Activated naive CD8-positive, alpha-beta T cell treated with anti-CD3 and anti-CD28 coated beads, Interleukin-2, amount 50 U/mL, for 24 hours (primary cell): ENCODE data around the gene OBSCN.
A peak's percentile ranks its signal among the peaks of the same experiment; 100 is the strongest.

Experiments used
- ATAC-seq: fragments of 150-1000 bp; cut with Tn5 transposase; one replicate; pipeline ENCODE4 v1.10.0; 2021
- DNase-seq: peaks from one replicate; pipeline ENCODE4 v3.0.0; 2021
- H3K27ac Mint-ChIP-seq: one replicate; pipeline ENCODE4 v1.8.0; 2021; ENCODE audit warnings: mild to moderate bottlenecking, mixed read lengths
- H3K27me3 Mint-ChIP-seq: one replicate; pipeline ENCODE4 v1.8.0; 2021; ENCODE audit warnings: mixed read lengths
- H3K36me3 Mint-ChIP-seq: one replicate; pipeline ENCODE4 v1.8.0; 2021; ENCODE audit warnings: low read depth, mixed read lengths
- H3K4me1 Mint-ChIP-seq: one replicate; pipeline ENCODE4 v1.8.0; 2021; ENCODE audit warnings: mixed read lengths
- H3K4me3 Mint-ChIP-seq: one replicate; pipeline ENCODE4 v1.8.0; 2021; ENCODE audit warnings: mild to moderate bottlenecking, moderate library complexity, mixed read lengths
- H3K9me3 Mint-ChIP-seq: one replicate; pipeline ENCODE4 v1.8.0; 2021; ENCODE audit warnings: mixed read lengths

OBSCN gene

GRCh38 chr1:228352677-228353481 lies 145.0 kb downstream of the OBSCN start:
- Mint-ChIP-seq H3K27me3 (no peaks in the 10 kb centered on the region), H3K9me3 (no peaks in the 10 kb centered on the region), H3K4me1 (no peaks in the 10 kb centered on the region), H3K36me3 (no peaks in the 10 kb centered on the region), H3K27ac (no peak overlapping the region), H3K4me3 (no peak overlapping the region)
- no peak for DNase-seq
- no peak for ATAC-seq

- Mint-ChIP-seq H3K27me3 (no peaks in the 10 kb centered on the region), H3K27ac (no peak overlapping the region), H3K4me1 (no peaks in the 10 kb centered on the region), H3K36me3 (no peaks in the 10 kb centered on the region), H3K4me3 (no peak overlapping the region), H3K9me3 (no peaks in the 10 kb centered on the region)
- ATAC-seq (no peak), DNase-seq (no peak)
Measured at GRCh38 chr1:228353601-228354371, 145.9 kb downstream of the OBSCN start.

- H3K27me3 Mint-ChIP-seq: no peaks in the 10 kb centered on the region
- no peak for DNase-seq
- no peaks in the 10 kb centered on the region for H3K9me3 Mint-ChIP-seq
- no peaks in the 10 kb centered on the region for H3K4me1 Mint-ChIP-seq
- H3K27ac Mint-ChIP-seq: no peak overlapping the region
- no peak for ATAC-seq
- H3K36me3 Mint-ChIP-seq: no peaks in the 10 kb centered on the region
- H3K4me3 Mint-ChIP-seq: no peak overlapping the region
Measured at GRCh38 chr1:228354390-228355320, 146.8 kb downstream of the OBSCN start.

- DNase-seq: no peak
- no peaks in the 10 kb centered on the region for H3K9me3 Mint-ChIP-seq
- no peak overlapping the region for H3K27ac Mint-ChIP-seq
- no peak for ATAC-seq
- no peak overlapping the region for H3K4me3 Mint-ChIP-seq
- H3K36me3 Mint-ChIP-seq: no peaks in the 10 kb centered on the region
- H3K4me1 Mint-ChIP-seq: no peaks in the 10 kb centered on the region
- H3K27me3 Mint-ChIP-seq: no peaks in the 10 kb centered on the region
Measured at GRCh38 chr1:228356897-228357680, 149.2 kb downstream of the OBSCN start.

GRCh38 chr1:228358039-228358763 lies 150.4 kb downstream of the OBSCN start:
- peak overlapping the region; percentile 19 for H3K27ac Mint-ChIP-seq

GRCh38 chr1:228358764-228359612 lies 151.1 kb downstream of the OBSCN start:
- Mint-ChIP-seq H3K4me1 (no peaks in the 10 kb centered on the region), H3K36me3 (no peaks in the 10 kb centered on the region), H3K4me3 (no peak overlapping the region)

More at GRCh38 chr1:228358039-228358763, 150.4 kb downstream of the OBSCN start:
- no peaks in the 10 kb centered on the region for H3K27me3 Mint-ChIP-seq
- DNase-seq (no peak), ATAC-seq (peak; percentile 17)
- no peaks in the 10 kb centered on the region for H3K9me3 Mint-ChIP-seq
- no peaks in the 10 kb centered on the region for H3K36me3 Mint-ChIP-seq
- no peak overlapping the region for H3K4me3 Mint-ChIP-seq
- H3K4me1 Mint-ChIP-seq: no peaks in the 10 kb centered on the region

GRCh38 chr1:228359613-228360532 lies 152.0 kb downstream of the OBSCN start:
- Mint-ChIP-seq H3K4me1 (no peaks in the 10 kb centered on the region), H3K4me3 (no peak overlapping the region), H3K27me3 (no peaks in the 10 kb centered on the region), H3K27ac (no peak overlapping the region), H3K9me3 (no peaks in the 10 kb centered on the region), H3K36me3 (no peaks in the 10 kb centered on the region)
- no peak for ATAC-seq
- DNase-seq: no peak

More at GRCh38 chr1:228358764-228359612, 151.1 kb downstream of the OBSCN start:
- H3K27ac Mint-ChIP-seq: no peak overlapping the region
- no peaks in the 10 kb centered on the region for H3K27me3 Mint-ChIP-seq
- DNase-seq: no peak
- peak; percentile 2 for ATAC-seq
- no peaks in the 10 kb centered on the region for H3K9me3 Mint-ChIP-seq

GRCh38 chr1:228360533-228361313 lies 152.9 kb downstream of the OBSCN start:
- Mint-ChIP-seq H3K4me3 (no peak overlapping the region), H3K27ac (no peak overlapping the region), H3K27me3 (no peaks in the 10 kb centered on the region), H3K36me3 (no peaks in the 10 kb centered on the region), H3K4me1 (no peaks in the 10 kb centered on the region), H3K9me3 (no peaks in the 10 kb centered on the region)
- no peak for DNase-seq
- ATAC-seq: peak; percentile 5

- H3K36me3 Mint-ChIP-seq: no peaks in the 10 kb centered on the region
- no peak overlapping the region for H3K27ac Mint-ChIP-seq
- ATAC-seq (no peak), DNase-seq (no peak)
- H3K4me1 Mint-ChIP-seq: no peaks in the 10 kb centered on the region
- H3K4me3 Mint-ChIP-seq: no peak overlapping the region
- no peaks in the 10 kb centered on the region for H3K27me3 Mint-ChIP-seq
- H3K9me3 Mint-ChIP-seq: no peaks in the 10 kb centered on the region
Measured at GRCh38 chr1:228361314-228362140, 153.7 kb downstream of the OBSCN start.

- Mint-ChIP-seq H3K27ac (no peak overlapping the region), H3K27me3 (no peaks in the 10 kb centered on the region)
- ATAC-seq: no peak
Measured at GRCh38 chr1:228362141-228362883, 154.5 kb downstream of the OBSCN start.

More at GRCh38 chr1:228362141-228362883, 154.5 kb downstream of the OBSCN start:
- H3K4me3 Mint-ChIP-seq: no peak overlapping the region
- H3K9me3 Mint-ChIP-seq: no peaks in the 10 kb centered on the region
- no peaks in the 10 kb centered on the region for H3K36me3 Mint-ChIP-seq
- H3K4me1 Mint-ChIP-seq: no peaks in the 10 kb centered on the region
- DNase-seq: no peak
